ENCODE measurements around the gene DPYD. TPM values are rescaled to one million over a fixed set of nuclear protein-coding genes. Genes with fewer than 3 reads are reported as not detected.

DPYD gene
- total and polyA plus RNA-seq, 10 of the 15 experiments (the other 5 are each of a cell fraction or from before 2014, with no cell fraction given), result 5.7 to 23.8 (median 10.2) TPM

- TF ChIP-seq MEF2B (IDR thresholded peaks at IDR 0.05; ENCODE audit: partially characterized antibody, poor library complexity, severe bottlenecking) (peak; percentile 90), NR2F1 (conservative IDR thresholded peaks at IDR 0.05) (peak; percentile 75), CBX3 (IDR thresholded peaks at IDR 0.05; ENCODE audit: borderline replicate concordance, low read depth) (no peak), ZBTB40 (IDR thresholded peaks at IDR 0.05; ENCODE audit: borderline replicate concordance) (no peak), BACH1 (IDR thresholded peaks at IDR 0.05; ENCODE audit: borderline replicate concordance) (no peak), HCFC1 (IDR thresholded peaks at IDR 0.05; ENCODE audit: low read length) (no peak), MTA2 (IDR thresholded peaks at IDR 0.05; ENCODE audit: low read depth) (peak; percentile 87), MEF2A (IDR thresholded peaks at IDR 0.05; ENCODE audit: insufficient read depth, low read depth, low read length) (0 out of 2 replicates have a peak, but pooled peaks have one; percentile 37), EED (IDR thresholded peaks at IDR 0.05; ENCODE audit: low read depth) (0 out of 2 replicates have a peak, but pooled peaks have one; percentile 19), CHD1 (IDR thresholded peaks at IDR 0.05; ENCODE audit: low read depth, low read length) (no peak), BMI1 (IDR thresholded peaks at IDR 0.05; ENCODE audit: borderline replicate concordance) (no peak), CHD2 (IDR thresholded peaks at IDR 0.05; ENCODE audit: borderline replicate concordance, low read depth, low read length) (no peak), ATF7 (IDR thresholded peaks at IDR 0.05; ENCODE audit: low read depth) (no peak; the same call in 1 of the 2 replicates), IKZF1 (conservative IDR thresholded peaks at IDR 0.05) (no peak), E2F8 (IDR thresholded peaks at IDR 0.05; ENCODE audit: low read depth, partially characterized antibody) (no peak), ATF3 (IDR thresholded peaks at IDR 0.05; ENCODE audit: borderline replicate concordance, extremely low read depth, low read depth, low read length) (no peak), IRF4 (IDR thresholded peaks at IDR 0.05; ENCODE audit: low read depth, low read length) (no peak), SIN3A (IDR thresholded peaks at IDR 0.05; ENCODE audit: low read depth, low read length) (no peak), KLF5 (IDR thresholded peaks at IDR 0.05; ENCODE audit: partially characterized antibody) (no peak), KAT2A (conservative IDR thresholded peaks at IDR 0.05; ENCODE audit: control insufficient read depth, low read depth, low read length) (no peak), SP1 (IDR thresholded peaks at IDR 0.05; ENCODE audit: low read depth, low read length) (no peak), RFX5 (IDR thresholded peaks at IDR 0.05; ENCODE audit: low read depth, low read length) (no peak), FOXM1 (IDR thresholded peaks at IDR 0.05; ENCODE audit: low read depth, low read length) (no peak), ZBED1 (IDR thresholded peaks at IDR 0.05; ENCODE audit: borderline replicate concordance) (no peak), RBBP5 (conservative IDR thresholded peaks at IDR 0.05) (no peak)
These were observed 757.1 kb downstream of the DPYD start (continued) for GRCh38 chr1:97163591-97164275.

Data from GM12878 (cell line).